Measurements from ENCODE around the gene HDAC4.

The HDAC4 gene

DNA sequence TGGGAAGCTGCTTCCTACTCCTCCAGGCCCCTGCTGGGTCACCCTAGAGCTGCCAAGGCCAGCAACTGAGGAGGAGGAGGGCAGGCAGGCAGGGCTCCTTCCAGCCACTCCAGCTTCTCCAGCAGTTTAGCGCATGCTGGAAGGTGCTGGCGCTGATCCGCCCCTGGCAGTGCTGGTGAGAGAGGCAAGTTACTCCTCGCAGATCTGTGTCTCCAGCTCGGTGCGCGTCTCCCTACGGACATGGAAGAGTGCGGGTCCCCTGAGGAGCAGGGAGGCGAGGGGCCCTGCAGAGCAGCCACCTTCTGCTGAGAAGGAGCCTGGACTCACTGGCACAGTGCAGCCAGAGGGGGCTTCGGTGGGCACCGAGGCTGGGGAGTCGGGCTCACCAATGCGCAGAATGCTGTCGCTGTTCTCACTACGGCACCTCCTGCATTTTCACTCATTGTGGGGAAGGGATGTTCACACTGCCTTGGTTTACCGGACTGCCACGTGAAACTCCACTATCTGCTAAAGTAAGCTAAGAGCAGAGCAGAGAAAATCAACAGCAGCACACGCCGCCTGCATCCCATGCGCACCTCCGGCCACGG is 206.0 kb downstream of the HDAC4 start:
- Histone ChIP-seq H3K4me3 (ENCODE audit: low read length in 2 of 2) (no peak overlapping the region), H3K9ac (ENCODE audit: low read depth in 1 of 2, low read length in 2 of 2) (no peak overlapping the region), H3K27me3 (ENCODE audit: control insufficient read depth in 2 of 2, insufficient read depth in 2 of 2, low read length in 2 of 2) (no peaks in the 10 kb centered on the region), H3K9me3 (ENCODE audit: control insufficient read depth in 2 of 2, low read length in 2 of 2) (no peaks in the 10 kb centered on the region), H3K27ac (ENCODE audit: low read depth in 2 of 2, low read length in 2 of 2) (no peak overlapping the region), H3K4me1 (ENCODE audit: control insufficient read depth in 2 of 2, insufficient read depth in 2 of 2, low read length in 2 of 2) (no peaks in the 10 kb centered on the region), H3K36me3 (ENCODE audit: control insufficient read depth in 2 of 2, insufficient read depth in 2 of 2, low read length in 2 of 2) (peaks cover 0 to 17% of the 10 kb centered on the region in 2 donors)

DNA sequence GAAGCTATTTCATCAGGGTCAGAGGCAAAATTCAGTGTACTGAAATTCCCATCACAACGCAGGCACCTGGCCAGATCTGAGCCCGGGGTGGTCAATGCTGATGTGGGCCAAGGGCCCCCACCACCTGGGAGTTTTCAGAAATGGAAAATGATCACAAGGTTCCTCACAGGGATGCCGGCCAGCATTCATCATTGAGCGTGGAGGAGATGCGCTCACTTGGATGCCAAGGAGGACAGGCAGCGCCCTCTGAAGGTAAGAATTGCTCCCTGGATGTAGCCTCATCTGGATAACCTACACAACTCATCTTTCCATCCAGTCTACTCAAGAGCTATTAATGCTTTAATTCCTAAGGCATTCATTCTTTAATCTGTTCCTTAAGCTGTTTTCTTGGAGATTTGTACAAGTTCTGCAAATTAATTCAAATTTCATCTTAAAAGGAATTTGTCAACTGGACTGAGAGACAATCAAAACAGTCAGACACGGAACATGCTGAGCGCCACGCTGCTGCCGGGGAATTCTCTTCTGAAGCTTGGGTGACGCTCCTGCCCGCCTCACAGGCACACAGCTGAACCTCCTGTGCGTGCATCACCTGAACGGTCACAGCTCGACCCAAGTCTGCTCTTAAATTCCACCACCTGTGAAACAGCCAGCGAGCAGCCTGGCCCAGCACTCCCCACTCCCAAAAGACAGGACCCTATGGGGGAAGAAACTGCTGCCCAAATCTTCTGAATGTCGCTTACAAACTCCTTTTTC is 206.7 kb downstream of the HDAC4 start:
- Histone ChIP-seq H3K27me3 (ENCODE audit: control insufficient read depth in 2 of 2, insufficient read depth in 2 of 2, low read length in 2 of 2) (no peaks in the 10 kb centered on the region), H3K36me3 (ENCODE audit: control insufficient read depth in 2 of 2, insufficient read depth in 2 of 2, low read length in 2 of 2) (peaks cover 4 to 22% of the 10 kb centered on the region in 2 donors), H3K4me3 (ENCODE audit: low read length in 2 of 2) (no peak overlapping the region), H3K9me3 (ENCODE audit: control insufficient read depth in 2 of 2, low read length in 2 of 2) (no peaks in the 10 kb centered on the region), H3K9ac (ENCODE audit: low read depth in 1 of 2, low read length in 2 of 2) (no peak overlapping the region), H3K4me1 (ENCODE audit: control insufficient read depth in 2 of 2, insufficient read depth in 2 of 2, low read length in 2 of 2) (no peaks in the 10 kb centered on the region), H3K27ac (ENCODE audit: low read depth in 2 of 2, low read length in 2 of 2) (no peak overlapping the region)

DNA sequence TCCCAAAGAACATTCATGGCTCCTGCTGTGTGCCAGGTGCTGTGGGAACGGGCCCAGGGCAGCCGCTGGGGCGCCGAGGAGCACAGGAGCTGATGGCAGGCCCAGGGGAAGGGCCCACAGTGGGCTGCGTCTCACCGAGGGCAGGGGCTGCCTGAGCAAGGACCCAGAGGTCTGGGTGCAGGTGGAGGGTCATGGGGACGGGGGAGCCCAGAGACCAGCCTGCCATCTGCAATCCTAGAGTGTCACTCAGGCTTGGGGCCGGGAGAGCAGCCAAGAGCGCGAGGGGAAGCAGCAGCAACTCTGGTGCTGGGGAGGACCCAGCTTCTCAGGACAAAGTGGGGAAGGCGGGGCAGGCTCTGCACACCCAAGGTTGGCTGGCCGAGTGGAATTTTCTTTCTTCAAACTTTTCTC is 207.4 kb downstream of the HDAC4 start:
- Histone ChIP-seq H3K4me3 (ENCODE audit: low read length in 2 of 2) (no peak overlapping the region), H3K9ac (ENCODE audit: low read depth in 1 of 2, low read length in 2 of 2) (no peak overlapping the region), H3K36me3 (ENCODE audit: control insufficient read depth in 2 of 2, insufficient read depth in 2 of 2, low read length in 2 of 2) (peaks cover 9 to 28% of the 10 kb centered on the region in 2 donors), H3K27me3 (ENCODE audit: control insufficient read depth in 2 of 2, insufficient read depth in 2 of 2, low read length in 2 of 2) (no peaks in the 10 kb centered on the region), H3K4me1 (ENCODE audit: control insufficient read depth in 2 of 2, insufficient read depth in 2 of 2, low read length in 2 of 2) (no peaks in the 10 kb centered on the region), H3K9me3 (ENCODE audit: control insufficient read depth in 2 of 2, low read length in 2 of 2) (no peaks in the 10 kb centered on the region), H3K27ac (ENCODE audit: low read depth in 2 of 2, low read length in 2 of 2) (no peak overlapping the region)

DNA sequence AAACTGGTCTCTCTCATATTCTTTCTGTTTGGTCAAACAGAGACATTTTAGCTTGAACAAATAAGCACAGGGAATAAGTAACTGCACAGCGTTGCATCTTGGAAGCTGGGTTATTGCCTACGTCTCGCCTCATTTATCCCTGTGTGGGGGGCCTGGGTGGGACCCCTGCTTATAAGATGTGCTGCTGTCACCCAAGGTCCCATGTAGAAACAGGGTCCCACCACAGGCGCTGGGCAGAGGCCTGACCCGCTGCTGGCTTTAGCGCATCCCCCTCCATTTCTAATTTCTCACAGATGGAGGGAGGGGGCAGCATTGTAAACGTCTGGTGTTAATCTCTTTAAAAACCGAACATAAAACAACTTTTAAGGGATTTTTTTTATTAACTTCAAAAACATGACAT is 207.8 kb downstream of the HDAC4 start:
- no peaks in the 10 kb centered on the region for H3K4me1 ChIP-seq (ENCODE audit: control insufficient read depth in 2 of 2, insufficient read depth in 2 of 2, low read length in 2 of 2)
- H3K9ac ChIP-seq (ENCODE audit: low read depth in 1 of 2, low read length in 2 of 2) = no peak overlapping the region
- no peak overlapping the region for H3K4me3 ChIP-seq (ENCODE audit: low read length in 2 of 2)
- H3K36me3 ChIP-seq (ENCODE audit: control insufficient read depth in 2 of 2, insufficient read depth in 2 of 2, low read length in 2 of 2) = peaks cover 13 to 28% of the 10 kb centered on the region in 2 donors
- H3K27ac ChIP-seq (ENCODE audit: low read depth in 2 of 2, low read length in 2 of 2) = no peak overlapping the region
- H3K27me3 ChIP-seq (ENCODE audit: control insufficient read depth in 2 of 2, insufficient read depth in 2 of 2, low read length in 2 of 2) = no peaks in the 10 kb centered on the region
- H3K9me3 ChIP-seq (ENCODE audit: control insufficient read depth in 2 of 2, low read length in 2 of 2) = no peaks in the 10 kb centered on the region

DNA sequence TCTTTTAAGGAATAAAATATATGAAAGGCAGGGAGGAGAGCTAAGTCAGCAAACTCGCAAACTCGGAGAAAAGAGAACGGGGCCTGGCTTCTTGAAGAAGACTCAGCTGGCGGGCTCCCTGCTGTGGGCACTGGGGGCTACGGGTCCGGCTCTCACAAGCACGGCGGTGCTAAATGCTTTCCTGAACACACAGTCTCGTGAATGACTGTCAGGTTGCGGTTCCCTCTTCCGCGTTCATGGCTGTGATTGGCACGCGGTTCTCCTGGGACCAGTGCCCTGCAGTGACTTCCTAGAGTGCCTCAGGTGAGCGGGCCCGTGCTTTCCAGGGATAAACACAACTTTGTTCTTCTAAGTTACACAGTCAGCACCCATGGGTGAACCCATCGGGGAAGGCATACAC is 208.4 kb downstream of the HDAC4 start:
- Histone ChIP-seq H3K27ac (ENCODE audit: low read depth in 2 of 2, low read length in 2 of 2) (no peak overlapping the region), H3K9ac (ENCODE audit: low read depth in 1 of 2, low read length in 2 of 2) (no peak overlapping the region), H3K27me3 (ENCODE audit: control insufficient read depth in 2 of 2, insufficient read depth in 2 of 2, low read length in 2 of 2) (no peaks in the 10 kb centered on the region), H3K36me3 (ENCODE audit: control insufficient read depth in 2 of 2, insufficient read depth in 2 of 2, low read length in 2 of 2) (peaks cover 13 to 31% of the 10 kb centered on the region in 2 donors), H3K4me3 (ENCODE audit: low read length in 2 of 2) (no peak overlapping the region), H3K4me1 (ENCODE audit: control insufficient read depth in 2 of 2, insufficient read depth in 2 of 2, low read length in 2 of 2) (no peaks in the 10 kb centered on the region), H3K9me3 (ENCODE audit: control insufficient read depth in 2 of 2, low read length in 2 of 2) (no peaks in the 10 kb centered on the region)

DNA sequence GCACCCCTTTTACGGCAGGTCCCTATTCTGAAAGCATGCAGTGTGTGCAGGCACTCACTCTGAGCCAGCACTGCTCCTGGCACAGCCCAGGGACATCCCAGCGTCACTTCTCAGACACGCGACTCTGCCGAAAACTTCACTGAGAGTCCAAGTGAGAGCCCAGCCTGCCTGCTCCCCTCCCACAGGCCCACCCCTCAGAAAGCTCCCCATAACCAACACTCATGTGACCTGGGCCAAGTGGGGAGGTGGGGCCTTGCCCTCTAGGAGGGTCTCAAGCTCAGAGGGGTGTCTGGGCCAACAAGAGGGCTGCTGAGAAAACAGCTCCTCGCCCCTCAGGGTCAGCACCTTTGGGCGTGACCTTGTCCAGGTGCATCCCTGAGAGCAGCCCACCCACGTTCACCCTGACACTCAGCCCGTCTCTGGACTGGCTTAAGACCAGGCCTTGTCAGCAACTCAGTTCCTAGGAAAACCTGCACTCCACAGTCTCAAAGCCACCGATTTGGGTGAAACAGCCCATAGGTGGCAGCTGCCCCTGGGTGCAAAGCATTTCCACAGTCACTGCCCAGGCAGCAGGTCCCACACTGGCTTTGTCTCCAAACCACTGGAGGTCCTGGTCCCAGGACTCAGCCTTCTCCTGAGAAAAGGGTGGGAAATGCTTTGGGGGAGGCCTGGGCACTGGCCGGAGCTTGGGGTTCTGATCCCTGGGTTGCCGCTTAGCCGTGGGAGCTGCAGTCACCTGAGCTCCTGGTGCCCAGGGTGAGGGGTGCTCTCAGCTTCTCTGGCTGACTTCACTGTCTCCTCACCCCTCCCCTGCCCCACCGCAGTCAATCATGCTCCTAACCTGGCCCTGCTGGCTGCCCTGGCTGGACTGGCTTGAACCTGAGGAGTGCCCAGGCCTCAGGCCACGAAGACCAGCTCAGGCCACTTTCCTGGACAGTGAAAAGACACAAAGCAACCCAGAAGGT is 209.6 kb downstream of the HDAC4 start:
- Histone ChIP-seq H3K9ac (ENCODE audit: low read depth in 1 of 2, low read length in 2 of 2) (no peak overlapping the region), H3K27ac (ENCODE audit: low read depth in 2 of 2, low read length in 2 of 2) (no peak overlapping the region), H3K4me3 (ENCODE audit: low read length in 2 of 2) (no peak overlapping the region), H3K4me1 (ENCODE audit: control insufficient read depth in 2 of 2, insufficient read depth in 2 of 2, low read length in 2 of 2) (no peaks in the 10 kb centered on the region), H3K36me3 (ENCODE audit: control insufficient read depth in 2 of 2, insufficient read depth in 2 of 2, low read length in 2 of 2) (peaks cover 20 to 31% of the 10 kb centered on the region in 2 donors), H3K9me3 (ENCODE audit: control insufficient read depth in 2 of 2, low read length in 2 of 2) (no peaks in the 10 kb centered on the region), H3K27me3 (ENCODE audit: control insufficient read depth in 2 of 2, insufficient read depth in 2 of 2, low read length in 2 of 2) (no peaks in the 10 kb centered on the region)

DNA sequence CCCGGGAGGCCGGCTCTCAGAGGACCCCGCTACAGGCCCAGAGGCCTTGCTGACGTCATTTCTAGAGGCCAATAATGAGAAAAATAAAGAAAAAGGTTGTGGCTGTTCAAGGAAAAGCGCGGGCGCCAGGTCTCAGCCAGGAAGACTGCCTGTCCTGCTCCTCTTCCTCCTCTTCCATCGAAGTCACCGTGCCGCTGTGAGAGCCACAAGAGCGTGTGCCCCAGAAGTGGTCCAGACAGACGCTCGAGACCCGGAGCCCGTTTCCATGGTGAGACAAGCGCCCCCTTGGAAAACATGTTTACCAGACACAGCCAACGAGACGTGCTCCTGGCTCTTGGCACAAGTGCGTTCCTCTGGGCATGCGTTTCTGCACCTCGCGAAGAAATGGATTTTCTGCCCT is 210.5 kb downstream of the HDAC4 start:
- peaks cover 23 to 36% of the 10 kb centered on the region in 2 donors for H3K36me3 ChIP-seq (ENCODE audit: control insufficient read depth in 2 of 2, insufficient read depth in 2 of 2, low read length in 2 of 2)
- H3K9ac ChIP-seq (ENCODE audit: low read depth in 1 of 2, low read length in 2 of 2) = no peak overlapping the region
- H3K9me3 ChIP-seq (ENCODE audit: control insufficient read depth in 2 of 2, low read length in 2 of 2) = no peaks in the 10 kb centered on the region
- no peaks in the 10 kb centered on the region for H3K27me3 ChIP-seq (ENCODE audit: control insufficient read depth in 2 of 2, insufficient read depth in 2 of 2, low read length in 2 of 2)
- H3K27ac ChIP-seq (ENCODE audit: low read depth in 2 of 2, low read length in 2 of 2) = no peak overlapping the region
- H3K4me1 ChIP-seq (ENCODE audit: control insufficient read depth in 2 of 2, insufficient read depth in 2 of 2, low read length in 2 of 2) = no peaks in the 10 kb centered on the region
- H3K4me3 ChIP-seq (ENCODE audit: low read length in 2 of 2) = no peak overlapping the region

DNA sequence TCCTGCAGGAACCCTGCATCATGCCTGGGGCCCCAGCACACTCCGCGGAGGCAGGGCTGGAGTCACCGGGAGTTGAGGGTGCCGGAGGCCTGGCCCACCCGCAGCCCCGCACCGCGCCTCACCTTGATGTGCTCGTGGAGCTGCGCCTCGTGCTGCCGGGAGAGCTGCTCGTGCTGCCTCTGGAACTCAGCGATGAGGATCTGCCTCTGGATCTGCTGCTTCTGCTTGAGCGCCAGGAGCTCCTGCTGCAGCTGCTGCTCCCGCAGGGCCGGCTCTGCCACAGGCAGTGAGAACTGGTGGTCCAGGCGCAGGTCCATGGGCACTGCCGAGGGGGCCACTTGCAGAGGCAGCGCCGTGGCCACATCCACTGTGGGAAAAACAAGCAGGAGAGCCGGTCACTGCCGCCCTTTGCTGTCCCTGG is 211.1 kb downstream of the HDAC4 start:
- Histone ChIP-seq H3K27me3 (ENCODE audit: control insufficient read depth in 2 of 2, insufficient read depth in 2 of 2, low read length in 2 of 2) (no peaks in the 10 kb centered on the region), H3K36me3 (ENCODE audit: control insufficient read depth in 2 of 2, insufficient read depth in 2 of 2, low read length in 2 of 2) (peaks cover 26 to 33% of the 10 kb centered on the region in 2 donors), H3K27ac (ENCODE audit: low read depth in 2 of 2, low read length in 2 of 2) (no peak overlapping the region), H3K4me3 (ENCODE audit: low read length in 2 of 2) (no peak overlapping the region), H3K9me3 (ENCODE audit: control insufficient read depth in 2 of 2, low read length in 2 of 2) (no peaks in the 10 kb centered on the region), H3K4me1 (ENCODE audit: control insufficient read depth in 2 of 2, insufficient read depth in 2 of 2, low read length in 2 of 2) (no peaks in the 10 kb centered on the region), H3K9ac (ENCODE audit: low read depth in 1 of 2, low read length in 2 of 2) (no peak overlapping the region)

DNA sequence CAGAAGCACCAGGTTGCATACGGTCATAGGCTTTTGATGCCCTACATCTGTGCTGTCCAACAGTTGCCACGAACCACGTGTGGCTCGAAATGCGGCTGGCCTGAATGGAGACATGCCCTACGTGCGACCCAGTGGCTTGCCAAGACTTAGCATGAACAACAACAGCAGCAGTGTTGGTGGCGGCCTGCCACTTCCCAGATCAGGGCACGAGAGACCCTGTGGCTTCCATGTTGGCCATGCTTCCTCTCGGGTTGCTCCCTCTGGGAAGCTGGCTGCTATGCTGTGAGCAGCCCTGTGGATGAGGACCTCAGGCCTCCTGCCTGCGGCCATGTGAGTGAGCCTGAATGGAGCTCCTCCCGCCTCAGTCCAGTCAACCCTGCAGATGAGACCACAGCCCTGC is 212.3 kb downstream of the HDAC4 start:
- Histone ChIP-seq H3K27me3 (ENCODE audit: control insufficient read depth in 2 of 2, insufficient read depth in 2 of 2, low read length in 2 of 2) (no peaks in the 10 kb centered on the region), H3K9me3 (ENCODE audit: control insufficient read depth in 2 of 2, low read length in 2 of 2) (no peaks in the 10 kb centered on the region), H3K4me1 (ENCODE audit: control insufficient read depth in 2 of 2, insufficient read depth in 2 of 2, low read length in 2 of 2) (no peaks in the 10 kb centered on the region), H3K36me3 (ENCODE audit: control insufficient read depth in 2 of 2, insufficient read depth in 2 of 2, low read length in 2 of 2) (peaks cover 26 to 33% of the 10 kb centered on the region in 2 donors), H3K27ac (ENCODE audit: low read depth in 2 of 2, low read length in 2 of 2) (no peak overlapping the region), H3K4me3 (ENCODE audit: low read length in 2 of 2) (no peak overlapping the region), H3K9ac (ENCODE audit: low read depth in 1 of 2, low read length in 2 of 2) (no peak overlapping the region)
